Measurements from ENCODE around the gene NEMP2.

Gene NEMP2

DNA sequence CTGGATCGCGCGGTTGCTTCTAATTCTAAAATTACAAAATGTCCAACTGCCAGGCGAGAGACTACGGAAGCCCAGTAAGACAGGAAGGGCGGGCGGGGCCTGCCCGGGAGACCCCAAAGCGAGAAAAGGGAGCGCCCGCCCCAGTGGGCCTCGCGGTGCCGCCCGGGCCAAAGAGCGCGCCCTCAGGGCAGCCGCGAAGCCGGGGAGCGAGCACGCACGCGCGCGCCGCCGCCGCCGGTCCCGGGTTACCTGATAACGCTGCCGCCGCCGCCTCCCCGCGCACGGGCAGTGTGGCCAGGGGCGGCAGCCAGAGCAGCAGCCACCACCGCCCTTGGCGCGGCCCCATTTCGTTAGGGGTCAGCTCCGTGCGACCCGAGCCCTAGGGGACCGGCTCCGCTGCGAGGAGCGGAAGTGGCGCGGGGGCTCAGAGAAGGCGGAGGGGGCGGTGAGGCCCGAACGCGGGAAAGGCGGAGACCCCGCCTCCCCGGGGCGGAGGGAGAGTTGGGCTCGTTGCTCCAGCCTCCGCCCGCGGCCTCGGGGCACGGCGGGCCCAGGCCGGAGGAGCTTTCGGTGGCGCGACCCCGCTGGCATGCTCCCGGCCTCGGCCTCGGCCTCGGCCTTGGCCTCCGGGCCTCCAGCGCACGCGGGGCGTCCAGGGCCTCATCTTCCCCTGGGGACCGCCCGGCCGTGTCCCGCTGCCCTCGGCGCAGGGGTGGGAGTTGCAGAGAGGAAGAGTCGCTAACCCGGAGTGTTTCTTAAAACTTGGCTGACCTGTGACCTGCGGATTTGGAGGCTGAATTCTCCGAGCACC, at the start of gene NEMP2:
Gene NEMP2, minus strand, starts transcription at position 413 of the 811 bp plus-strand sequence. Its CDS starts 67 bp downstream, at position 346.
- DNase-seq (ENCODE audit: low spot score) = peak; percentile 68

- DNase-seq (ENCODE audit: low spot score) = no peak
Measured at GRCh38 chr2:190583507-190584337, 49.2 kb upstream of the NEMP2 start.

DNA sequence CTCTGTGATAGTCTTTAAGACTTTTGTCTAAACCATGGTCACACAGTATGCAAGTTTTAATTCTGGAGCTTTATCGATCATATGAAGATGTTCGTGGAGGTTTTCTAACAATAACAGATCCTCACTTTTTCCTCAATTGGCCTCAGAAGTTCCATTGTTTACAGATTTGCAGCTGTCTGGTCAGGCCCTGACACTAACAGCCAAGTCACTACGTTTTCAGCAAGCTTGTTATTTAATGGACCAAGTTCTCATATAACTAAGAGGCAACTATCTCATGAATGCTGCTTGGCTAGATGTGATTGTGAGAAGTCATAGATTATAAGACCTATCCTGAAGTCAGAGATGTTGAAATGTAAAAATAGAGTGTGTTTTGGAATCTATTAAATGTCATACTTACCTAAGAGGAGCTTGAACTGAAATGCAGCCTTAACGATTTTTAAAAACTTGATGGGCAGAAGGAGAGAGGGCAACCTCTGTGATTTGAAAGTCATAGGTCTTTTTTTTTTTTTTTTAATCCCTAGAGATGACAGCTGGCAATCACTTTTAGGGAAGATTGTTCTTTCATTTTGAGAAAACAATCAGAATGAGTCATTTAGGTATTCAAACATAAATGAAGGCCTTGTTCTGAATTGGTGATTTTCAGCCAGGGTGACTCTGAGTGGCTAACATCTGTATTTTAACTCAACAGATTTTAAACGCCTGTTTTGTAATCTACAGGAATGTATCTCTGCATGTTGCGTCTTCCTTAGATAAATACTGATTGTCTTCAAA, 48.4 kb upstream of the NEMP2 start:
- no peak for DNase-seq (ENCODE audit: low spot score)

DNA sequence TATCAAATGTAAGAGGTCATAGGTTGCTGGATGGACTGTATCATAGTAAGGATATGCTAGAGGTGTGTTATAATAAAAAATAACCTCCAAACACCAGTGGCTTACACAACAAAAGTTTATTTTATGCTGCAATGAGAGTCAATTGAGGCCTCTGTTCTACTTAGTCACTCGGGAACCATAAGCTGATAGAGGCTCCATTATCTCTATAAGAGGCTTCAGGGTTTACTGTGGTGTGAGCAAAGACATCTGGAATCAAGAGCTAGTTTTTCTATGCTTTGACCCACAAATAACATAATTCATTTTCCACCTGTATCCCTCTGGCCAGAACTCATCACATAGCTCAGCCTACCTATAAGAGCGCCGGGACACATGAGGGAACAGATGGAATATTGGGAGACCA, 47.5 kb upstream of the NEMP2 start:
- no peak for DNase-seq (ENCODE audit: low spot score)

- DNase-seq (ENCODE audit: low spot score) = no peak
Measured at GRCh38 chr2:190579915-190580846, 45.7 kb upstream of the NEMP2 start.

GRCh38 chr2:190579058-190579410, 44.5 kb upstream of the NEMP2 start:
- DNase-seq (ENCODE audit: low spot score) = no peak

DNA sequence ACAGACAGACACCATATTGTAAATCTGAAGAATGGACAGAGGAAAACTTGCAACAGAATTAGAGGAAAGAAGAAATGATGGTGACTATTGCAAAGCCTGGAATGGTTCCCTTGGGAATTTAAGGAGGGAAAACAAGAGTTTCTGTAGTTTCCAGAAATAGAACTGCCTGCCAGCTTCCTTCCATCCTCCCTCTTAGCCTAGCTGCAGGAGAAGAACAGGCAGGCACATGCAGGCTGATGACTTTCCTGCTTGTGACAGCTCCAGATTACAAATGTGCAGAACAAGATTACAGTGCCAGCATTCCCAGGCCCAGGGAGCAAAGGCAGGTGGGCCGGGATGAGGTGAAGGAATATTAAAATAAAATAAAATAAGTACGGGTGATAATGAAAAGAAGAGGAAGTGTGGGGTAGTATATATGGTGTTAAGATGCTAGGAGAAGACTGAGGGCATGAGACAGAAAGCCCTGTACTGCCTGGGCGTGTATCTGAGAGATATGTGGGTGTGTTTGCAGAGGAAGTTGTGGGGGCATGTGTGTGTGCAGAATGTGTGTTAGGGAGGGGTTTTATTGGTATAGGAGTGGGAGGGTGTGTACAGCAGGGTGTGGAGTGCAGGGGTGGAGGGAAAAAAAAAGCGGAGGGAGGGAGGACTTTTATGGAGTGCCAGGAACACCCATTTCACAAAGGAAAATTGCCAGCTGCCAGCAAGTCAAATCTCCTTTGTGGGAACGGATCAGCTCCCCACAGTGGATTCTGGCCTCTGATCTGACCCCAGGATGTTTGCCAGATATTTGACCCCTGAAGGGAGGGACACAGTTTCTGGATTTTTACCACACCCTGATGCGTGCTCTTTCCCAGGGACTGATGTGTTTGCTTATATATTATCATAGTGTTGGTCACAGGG, 43.9 kb upstream of the NEMP2 start:
- DNase-seq (ENCODE audit: low spot score) = peak; percentile 43

DNA sequence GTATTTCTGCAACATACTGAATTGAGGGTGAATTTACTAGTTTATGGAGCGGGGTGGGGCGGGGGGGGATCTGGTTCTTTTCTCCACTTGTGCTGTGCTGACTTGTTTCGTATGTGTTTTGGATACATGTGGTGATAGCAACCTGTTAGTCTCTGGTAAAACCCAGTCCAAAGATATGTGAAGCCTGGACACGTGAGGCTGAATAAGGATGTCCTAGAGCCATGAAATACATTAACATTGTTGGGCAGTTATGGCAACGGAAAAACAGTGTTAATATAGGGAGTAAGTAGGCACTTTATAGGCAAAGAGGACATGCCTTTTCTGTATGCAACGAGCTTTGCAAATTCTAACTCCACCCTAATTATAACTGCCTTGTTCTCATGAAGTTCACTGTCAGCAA, 42.1 kb upstream of the NEMP2 start:
- no peak for DNase-seq (ENCODE audit: low spot score)

DNA sequence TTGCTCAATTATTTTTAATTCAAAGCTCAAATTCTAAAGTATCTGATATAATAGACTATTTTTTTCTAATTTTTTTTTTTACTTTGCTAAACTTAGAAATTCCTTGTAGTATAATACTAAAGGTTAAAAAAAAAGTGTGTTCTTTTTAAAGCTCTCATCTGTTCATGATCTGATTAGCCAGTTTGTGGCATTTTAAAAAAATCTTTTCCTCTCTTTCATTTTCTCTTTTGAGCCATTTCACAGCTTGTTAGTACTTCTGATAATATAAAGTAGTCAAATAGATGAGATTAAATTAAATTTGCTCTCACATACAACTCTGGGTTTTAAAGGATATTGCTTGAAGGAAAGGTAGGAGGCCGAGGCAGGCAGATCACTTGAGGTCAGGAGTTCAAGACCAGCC, 40.7 kb upstream of the NEMP2 start:
- no peak for DNase-seq (ENCODE audit: low spot score)

DNA sequence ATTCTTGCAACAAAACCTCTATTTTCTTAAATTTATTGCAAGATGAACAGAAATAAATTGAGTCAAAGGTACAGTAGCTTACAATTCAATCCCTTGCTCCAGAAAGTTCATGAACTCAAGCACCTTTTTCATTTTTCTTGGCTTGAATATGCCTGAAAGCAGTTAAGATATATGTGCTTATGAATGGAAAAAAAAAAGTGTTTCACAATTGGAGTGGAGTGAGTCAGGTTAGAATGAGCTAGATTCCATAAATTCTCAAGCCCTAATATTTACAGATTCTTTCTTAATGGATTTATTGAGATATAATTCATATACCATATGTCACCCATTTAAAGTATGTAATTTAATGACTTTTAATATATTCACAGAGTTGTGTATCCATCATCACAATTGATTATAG, 39.6 kb upstream of the NEMP2 start:
- no peak for DNase-seq (ENCODE audit: low spot score)

- no peak for DNase-seq (ENCODE audit: low spot score)
Measured at GRCh38 chr2:190572246-190572645, 37.7 kb upstream of the NEMP2 start.

GRCh38 chr2:190571686-190572085, 37.2 kb upstream of the NEMP2 start:
- no peak for DNase-seq (ENCODE audit: low spot score)

GRCh38 chr2:190570871-190571270, 36.3 kb upstream of the NEMP2 start:
- DNase-seq (ENCODE audit: low spot score) = no peak

DNA sequence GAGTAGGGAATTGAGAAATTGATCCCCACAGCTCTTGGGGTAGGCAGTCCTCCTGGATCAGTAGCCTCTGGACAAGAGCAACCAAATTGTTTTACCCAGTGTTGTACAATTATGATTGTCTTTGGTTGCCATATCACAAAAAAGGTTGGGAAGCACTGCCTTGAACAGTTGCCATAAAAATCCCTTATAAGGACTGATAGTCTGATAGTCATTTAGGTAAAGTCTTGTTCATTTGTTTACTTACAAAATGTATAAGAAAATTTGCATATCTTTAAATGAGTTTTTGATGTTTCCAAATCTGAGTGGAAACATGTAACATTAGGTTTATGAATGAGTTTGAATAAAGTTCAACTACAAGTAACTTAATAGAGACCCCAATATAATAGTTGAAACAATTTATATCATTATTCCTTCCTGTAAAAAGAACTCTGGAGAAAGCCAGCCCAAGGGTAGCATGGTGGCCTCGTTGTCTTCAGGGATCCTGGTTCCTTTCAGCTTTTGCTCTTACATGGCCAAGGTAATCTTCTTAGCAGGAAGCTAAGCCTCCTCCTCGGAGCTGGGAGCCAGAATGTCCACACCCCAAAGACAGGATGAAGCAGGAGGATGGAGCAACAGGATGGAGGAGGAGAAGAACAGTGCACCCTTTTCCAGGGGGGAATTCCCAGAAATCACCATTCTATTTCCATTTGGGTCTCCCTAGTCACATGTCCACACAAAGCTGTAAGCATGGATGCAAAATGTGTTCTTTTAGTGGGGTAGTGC, 35.7 kb upstream of the NEMP2 start:
- no peak for DNase-seq (ENCODE audit: low spot score)

GRCh38 chr2:190564838-190565237, 30.3 kb upstream of the NEMP2 start:
- no peak for DNase-seq (ENCODE audit: low spot score)

- DNase-seq (ENCODE audit: low spot score) = no peak
Measured at GRCh38 chr2:190563646-190564045, 29.1 kb upstream of the NEMP2 start.

DNA sequence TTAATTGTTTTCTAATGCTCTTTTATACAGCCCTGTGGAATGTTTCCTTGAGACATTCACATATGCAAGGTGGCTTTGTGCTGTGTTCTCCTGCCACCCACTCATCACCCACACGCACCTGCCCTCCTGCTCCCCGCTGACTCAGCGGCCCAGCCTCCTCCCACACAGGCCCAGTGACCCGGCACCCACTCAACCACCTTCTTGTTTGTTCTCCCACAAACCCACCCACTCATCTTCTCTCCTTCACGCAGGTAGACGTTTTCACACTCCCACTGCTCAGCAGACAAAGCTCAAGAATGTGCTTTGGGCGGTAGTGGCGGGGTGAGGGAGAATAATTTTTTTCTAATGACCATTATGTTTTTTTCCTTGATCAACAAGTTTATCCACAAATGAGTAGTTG, 28.6 kb upstream of the NEMP2 start:
- DNase-seq (ENCODE audit: low spot score) = no peak

GRCh38 chr2:190562121-190562520, 27.6 kb upstream of the NEMP2 start:
- DNase-seq (ENCODE audit: low spot score) = no peak

- DNase-seq (ENCODE audit: low spot score) = no peak
Measured at GRCh38 chr2:190561094-190561493, 26.6 kb upstream of the NEMP2 start.

Measured in hematopoietic multipotent progenitor cell treated with erythropoietin and hydrocortisone succinate and interleukin-3 and kit ligand, for 17 days (in vitro differentiated cells).